Measurements from ENCODE around the gene GPC5.

GPC5 gene

GRCh38 chr13:92028695-92029094 lies 630.3 kb downstream of the GPC5 start:
- no peak for DNase-seq

GRCh38 chr13:92029641-92030040 lies 631.2 kb downstream of the GPC5 start:
- DNase-seq = no peak

- DNase-seq = no peak
Measured at GRCh38 chr13:92038905-92039304, 640.5 kb downstream of the GPC5 start.

- DNase-seq = no peak
Measured at GRCh38 chr13:92042522-92042921, 644.1 kb downstream of the GPC5 start.

GRCh38 chr13:92044351-92044750 lies 645.9 kb downstream of the GPC5 start:
- DNase-seq = no peak

- no peak for DNase-seq
Measured at GRCh38 chr13:92054389-92054788, 656.0 kb downstream of the GPC5 start.

GRCh38 chr13:92074658-92075057 lies 676.2 kb downstream of the GPC5 start:
- peak in 1 of 14 donors; percentile 2 for DNase-seq

GRCh38 chr13:92097337-92097903 lies 699.0 kb downstream of the GPC5 start:
- no peak for DNase-seq

- no peak for DNase-seq
Measured at GRCh38 chr13:92101801-92102200, 703.4 kb downstream of the GPC5 start.

- no peak for DNase-seq
Measured at GRCh38 chr13:92103689-92104153, 705.3 kb downstream of the GPC5 start.

GRCh38 chr13:92122186-92122853 lies 723.9 kb downstream of the GPC5 start:
- no peak for DNase-seq

- no peak for DNase-seq
Measured at GRCh38 chr13:92126399-92126798, 728.0 kb downstream of the GPC5 start.

GRCh38 chr13:92135509-92135908 lies 737.1 kb downstream of the GPC5 start:
- DNase-seq = no peak

- DNase-seq = no peak
Measured at GRCh38 chr13:92136449-92137155, 738.2 kb downstream of the GPC5 start.

GRCh38 chr13:92137520-92137919 lies 739.1 kb downstream of the GPC5 start:
- DNase-seq = no peak

- no peak for DNase-seq
Measured at GRCh38 chr13:92143766-92144165, 745.3 kb downstream of the GPC5 start.

- DNase-seq = no peak
Measured at GRCh38 chr13:92150606-92151005, 752.2 kb downstream of the GPC5 start.

- no peak for DNase-seq
Measured at GRCh38 chr13:92158346-92158745, 759.9 kb downstream of the GPC5 start.

GRCh38 chr13:92164822-92165221 lies 766.4 kb downstream of the GPC5 start:
- DNase-seq = no peak

GRCh38 chr13:92172191-92172590 lies 773.8 kb downstream of the GPC5 start:
- no peak for DNase-seq

- no peak for DNase-seq
Measured at GRCh38 chr13:92173254-92173653, 774.8 kb downstream of the GPC5 start.

- DNase-seq = no peak
Measured at GRCh38 chr13:92175330-92175729, 776.9 kb downstream of the GPC5 start.

- DNase-seq = no peak
Measured at GRCh38 chr13:92177966-92178365, 779.5 kb downstream of the GPC5 start.

GRCh38 chr13:92179223-92179622 lies 780.8 kb downstream of the GPC5 start:
- no peak for DNase-seq
